Heart right ventricle (tissue), 16 donors: ENCODE measurements around the gene RCC1. TPM values are rescaled to one million over a fixed set of nuclear protein-coding genes. Genes with fewer than 3 reads are reported as not detected.

Experiments
- ATAC-seq, 8 donors: fragments of 200-7000 bp; cut with Tn5 transposase; one replicate each; pipeline ENCODE4 v1.9.1; 2020; ENCODE audit warnings: mild to moderate bottlenecking in 8 of 8, moderate library complexity in 8 of 8, moderate number of reproducible peaks in 1 of 8
- DNase-seq, 2 donors: peaks; one replicate each; pipeline ENCODE4 v3.0.0-alpha.2; 2020
- H3K27ac ChIP-seq, 10 donors: fragments of 200-600 bp; sonication (generic) in 2 of 10; one replicate each; pipeline versions ENCODE4 v1.5.0 to v1.8.0; 2020 to 2022; ENCODE audit warnings: mild to moderate bottlenecking in 3 of 10
- H3K27me3 ChIP-seq, 7 donors: fragments of 200-600 bp; one replicate each; pipeline ENCODE4 v1.8.0; 2021 to 2022; ENCODE audit warnings: mild to moderate bottlenecking in 2 of 7
- H3K36me3 ChIP-seq, 9 donors: fragments of 200-600 bp; sonication (generic) in 1 of 9; one replicate each; pipeline versions ENCODE4 v1.5.0 to v1.8.0; 2020 to 2022; ENCODE audit warnings: mild to moderate bottlenecking in 2 of 9
- H3K4me1 ChIP-seq, 9 donors: fragments of 200-600 bp; sonication (generic) in 1 of 9; one replicate each; pipeline versions ENCODE4 v1.5.0 to v1.8.0; 2020 to 2022; ENCODE audit warnings: mild to moderate bottlenecking in 4 of 9
- H3K4me3 ChIP-seq, 10 donors: fragments of 200-600 bp; sonication (generic) in 2 of 10; one replicate each; pipeline versions ENCODE4 v1.5.0 to v1.8.0; 2020 to 2022; ENCODE audit warnings: mild to moderate bottlenecking in 7 of 10, moderate library complexity in 2 of 10
- H3K9me3 ChIP-seq, 11 donors: fragments of 200-600 bp in 10 of 11; sonication (generic) in 2 of 11; one replicate each; pipeline versions ENCODE4 v1.5.0 to v1.8.0; 2013 to 2022; ENCODE audit warnings: mild to moderate bottlenecking in 2 of 11, control low read depth in 1 of 11, moderate library complexity in 1 of 11
- WGBS, 2 donors: extraction: QIAGEN DNeasy Blood & Tissue Kit; methylation state at CpG; one replicate each; pipeline ENCODE4 v1.1.7; 2013; ENCODE audit warnings: inconsistent platforms in 1 of 2; 5-methylcytosine and 5-hydroxymethylcytosine counted together
- intact Hi-C, 10 donors: fragments of 100-400 bp; cut with DNase I; formaldehyde crosslinking; loops; one replicate each; pipeline versions ENCODE4 v1.11.1 to v1.14.2; 2022
- polyA plus RNA-seq, 2 donors: library from polyadenylated mRNA; stranded (reverse); fragments of 200-250 nt; gene quantifications; one replicate each; pipeline ENCODE4 v1.2.3, GENCODE V29; 2013
- total RNA-seq, 10 donors: library from RNA; stranded (reverse); fragmentation: NEBNext Ultra II Directional in 3 of 10; extraction: Animal tissue kit (Norgen Biotek cat#: 25700) in 3 of 10; gene quantifications; one replicate each; pipeline versions ENCODE4 v1.2.1 to v1.2.4, GENCODE V29; 2021 to 2023
- TF ChIP-seq, protein P1 (sequence below), 9 donors: fragments of 200-600 bp; sonication (generic) in 2 of 9; IDR thresholded peaks; one replicate each; pipeline versions ENCODE4 v1.5.0 to v1.8.0; 2021 to 2022; ENCODE audit warnings: antibody characterized with exemption in 9 of 9, mild to moderate bottlenecking in 5 of 9, moderate library complexity in 1 of 9
- donor health status: Arrhythmogenic right ventricular cardiomyopathy.
- donor health status: ischemic (EF 13 %, LVEDD 7.1; RV severe dilation, severe dysfunction).
- donor health status: healthy with polysubstance abuse.
- donor health status: DM: no; HTN: yes; CAD: no.
- donor health status: DM: no; HTN: no; CAD: no.
- donor health status: ischemic (EF 25% LVEDD 6.9; RV normal size, moderate dysfunction).
- donor health status: ischemic (EF 25% LVEDD 5.7; RV mildly dilated, moderate dysfunction).
- donor health status: healthy.
- donor health status: DM: yes; HTN: yes; CAD: no.
- donor health status: Ischemic cardiomyopathy.
- donor health status: ischemic (EF 35%, LVEDD 5.7; RV mildly dilated, moderate dysfunction).
- donor health status: nonischemic (EF 11% LVEDD 7.7; RV severe dilation, severe dysfunction).
- donor health status: DM: yes; HTN: yes; CAD: no.
- donor health status: PGD.
- donor health status: ischemic (EF 29% LVEDD 5.4; RV normal size, mild dysfunction).
- donor health status: nonischemic (EF 23%, LVEDD 6.1; RV moderate dilation, normal function).

The RCC1 gene
- total and polyA plus RNA-seq, 12 donors, result 2.3 to 17.8 (median 4.1) TPM

DNA sequence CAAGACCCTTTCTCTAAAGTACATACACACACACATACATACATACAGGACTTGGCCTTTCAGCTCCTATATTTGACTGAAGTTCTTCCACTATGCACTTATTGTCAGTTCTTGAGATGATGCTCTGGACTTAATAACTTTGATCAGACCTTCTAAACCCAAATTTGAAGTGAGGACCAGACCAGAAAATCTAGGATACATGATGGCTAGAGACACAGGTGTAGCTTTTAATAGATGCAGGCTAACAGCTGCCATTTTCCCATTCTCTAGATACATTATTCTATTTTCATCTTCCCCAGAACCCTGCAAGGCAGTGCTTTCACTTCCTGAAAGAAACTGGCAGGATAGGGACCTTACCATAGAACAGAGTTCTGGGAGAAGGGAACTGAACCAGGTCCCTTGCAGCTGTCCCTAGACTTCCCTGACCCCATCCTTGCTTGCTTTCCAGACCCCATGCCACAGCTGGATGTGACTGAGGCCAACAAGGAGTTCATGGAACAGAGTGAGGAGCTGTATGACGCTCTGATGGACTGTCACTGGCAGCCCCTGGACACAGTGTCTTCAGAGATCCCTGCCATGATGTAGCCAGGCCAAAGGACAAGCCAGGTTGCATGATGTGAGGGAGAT is 71.3 kb downstream of the RCC1 start:
- 86 to 93% methylated on average over 1 of the region's 1 CpG for WGBS, 2 donors
- Histone ChIP-seq H3K9me3 (no peaks in the 10 kb centered on the region), H3K4me1 (peaks cover 0 to 38% (median 17%) of the 10 kb centered on the region in 9 donors), H3K4me3 (no peak overlapping the region), H3K27ac (peak overlapping the region in 1 of 10 donors; percentile 14), H3K27me3 (no peaks in the 10 kb centered on the region), H3K36me3 (peaks cover 3 to 83% (median 37%) of the 10 kb centered on the region in 9 donors)
- TF ChIP-seq, protein P1, sequence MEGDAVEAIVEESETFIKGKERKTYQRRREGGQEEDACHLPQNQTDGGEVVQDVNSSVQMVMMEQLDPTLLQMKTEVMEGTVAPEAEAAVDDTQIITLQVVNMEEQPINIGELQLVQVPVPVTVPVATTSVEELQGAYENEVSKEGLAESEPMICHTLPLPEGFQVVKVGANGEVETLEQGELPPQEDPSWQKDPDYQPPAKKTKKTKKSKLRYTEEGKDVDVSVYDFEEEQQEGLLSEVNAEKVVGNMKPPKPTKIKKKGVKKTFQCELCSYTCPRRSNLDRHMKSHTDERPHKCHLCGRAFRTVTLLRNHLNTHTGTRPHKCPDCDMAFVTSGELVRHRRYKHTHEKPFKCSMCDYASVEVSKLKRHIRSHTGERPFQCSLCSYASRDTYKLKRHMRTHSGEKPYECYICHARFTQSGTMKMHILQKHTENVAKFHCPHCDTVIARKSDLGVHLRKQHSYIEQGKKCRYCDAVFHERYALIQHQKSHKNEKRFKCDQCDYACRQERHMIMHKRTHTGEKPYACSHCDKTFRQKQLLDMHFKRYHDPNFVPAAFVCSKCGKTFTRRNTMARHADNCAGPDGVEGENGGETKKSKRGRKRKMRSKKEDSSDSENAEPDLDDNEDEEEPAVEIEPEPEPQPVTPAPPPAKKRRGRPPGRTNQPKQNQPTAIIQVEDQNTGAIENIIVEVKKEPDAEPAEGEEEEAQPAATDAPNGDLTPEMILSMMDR (IDR thresholded peaks at IDR 0.05), result no peak
- intact Hi-C loops, result loop anchor here in 2 of 10 donors (10.0 kb wide), 2 partner anchors 332 to 342 kb away; partner anchors contain the start of genes ATP5IF1 (in 1 of the 2) and DNAJC8 (in 1 of the 2)
- ATAC-seq (no peak), DNase-seq (no peak)

DNA sequence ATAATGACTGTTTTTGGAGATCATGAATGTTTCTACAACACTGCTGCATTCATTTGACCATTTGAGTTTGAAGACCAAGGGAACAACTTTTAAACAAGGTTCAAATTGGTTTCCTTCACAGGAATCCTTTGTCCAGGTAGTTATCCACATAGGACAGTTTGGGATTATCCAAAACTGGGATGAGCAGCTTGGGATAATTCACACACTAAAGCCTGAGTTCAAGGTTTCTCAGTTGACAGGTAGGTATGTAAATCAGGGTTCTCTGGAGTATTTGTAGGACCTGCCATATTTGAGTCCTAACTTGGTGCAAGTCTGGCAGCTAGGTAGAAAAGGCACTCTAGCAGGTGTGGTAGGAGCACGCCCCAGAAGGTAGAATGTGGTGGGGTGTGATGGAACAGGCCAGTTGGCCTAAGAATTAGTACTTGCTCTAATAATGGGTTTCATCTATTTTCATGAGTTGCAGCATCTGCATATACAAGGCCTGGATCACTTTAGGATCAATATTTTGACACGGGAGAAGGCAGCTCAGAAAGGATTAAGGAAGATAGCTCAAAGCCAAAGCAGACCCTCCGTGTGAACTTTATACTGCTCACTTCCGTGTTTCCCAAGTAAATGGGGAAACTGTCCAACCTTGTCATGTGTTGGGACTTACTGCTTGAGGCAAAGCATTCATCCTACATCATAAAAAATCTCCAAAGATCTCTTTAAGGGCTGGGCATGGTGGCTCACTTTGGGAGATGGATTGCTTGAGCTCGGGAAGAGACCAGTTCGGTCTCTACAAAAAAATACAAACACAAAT is 72.1 kb downstream of the RCC1 start:
- 82 to 83% methylated on average over 6 of the region's 6 CpGs for WGBS, 2 donors
- Histone ChIP-seq H3K27me3 (no peaks in the 10 kb centered on the region), H3K4me1 (peaks cover 0 to 46% (median 25%) of the 10 kb centered on the region in 9 donors), H3K4me3 (no peak overlapping the region), H3K9me3 (no peaks in the 10 kb centered on the region), H3K27ac (no peak overlapping the region), H3K36me3 (peaks cover 3 to 75% (median 31%) of the 10 kb centered on the region in 9 donors)
- TF ChIP-seq, protein P1 (IDR thresholded peaks at IDR 0.05), result no peak
- ATAC-seq (no peak), DNase-seq (no peak)
- intact Hi-C loops, result loop anchor here in 2 of 10 donors (10.0 kb wide), 2 partner anchors 333 to 343 kb away; partner anchors contain the start of genes ATP5IF1 (in 1 of the 2) and DNAJC8 (in 1 of the 2)

DNA sequence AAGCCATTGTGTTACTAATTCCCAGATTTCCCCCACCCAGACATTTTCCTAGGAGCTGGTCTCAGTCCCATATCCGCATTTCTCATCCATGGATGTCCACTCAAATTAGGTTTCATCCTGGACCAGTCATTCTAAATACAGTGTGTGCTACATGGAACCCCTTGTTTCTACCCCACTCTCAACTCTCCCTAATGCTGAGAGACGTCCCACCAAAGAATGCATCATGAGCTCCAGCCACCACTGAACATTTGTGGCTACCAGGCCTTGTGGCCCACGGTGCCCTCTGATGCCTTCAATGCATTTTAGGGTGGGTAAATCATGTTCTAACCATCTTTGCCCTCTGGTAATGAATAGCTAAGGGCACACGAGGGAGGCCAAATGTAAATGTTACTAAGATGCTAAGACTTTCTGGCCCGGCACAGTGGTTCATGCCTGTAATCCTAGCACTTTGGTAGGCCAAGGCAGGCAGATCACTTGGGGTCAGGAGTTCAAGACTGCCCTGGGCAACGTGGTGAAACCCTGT is 72.9 kb downstream of the RCC1 start:
- no peak for DNase-seq
- TF ChIP-seq, protein P1 (IDR thresholded peaks at IDR 0.05), result no peak
- no peaks in the 10 kb centered on the region for H3K27me3 ChIP-seq
- intact Hi-C loops, result loop anchor here in 2 of 10 donors (10.0 kb wide), 2 partner anchors 334 to 344 kb away; partner anchors contain the start of genes ATP5IF1 (in 1 of the 2) and DNAJC8 (in 1 of the 2)
- H3K27ac ChIP-seq, result peak overlapping the region in 1 of 10 donors; percentile 26
- H3K4me1 ChIP-seq, result peaks cover 0 to 48% (median 26%) of the 10 kb centered on the region in 9 donors
- H3K9me3 ChIP-seq, result no peaks in the 10 kb centered on the region
- H3K36me3 ChIP-seq, result peaks cover 3 to 67% (median 31%) of the 10 kb centered on the region in 9 donors
- 82 to 84% methylated on average over 6 of the region's 6 CpGs for WGBS, 2 donors
- no peak for ATAC-seq
- no peak overlapping the region for H3K4me3 ChIP-seq

DNA sequence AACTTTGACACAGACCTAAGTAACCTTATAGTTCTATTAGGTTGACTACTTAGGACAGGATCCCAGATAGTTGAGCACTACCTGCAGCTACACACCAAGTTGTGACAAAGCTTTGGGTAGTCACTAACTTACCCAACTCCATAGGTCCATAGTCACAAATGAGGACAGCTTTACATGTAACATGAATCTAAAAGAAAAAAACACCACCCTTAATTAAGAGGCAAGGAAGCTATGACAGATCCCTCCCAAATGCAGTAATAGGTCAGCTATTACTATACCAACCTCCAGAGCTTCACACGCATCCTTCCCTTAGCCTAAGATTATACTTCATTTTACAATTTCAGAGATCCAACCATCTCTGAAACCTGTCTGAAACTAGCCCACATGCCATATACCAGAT is 73.6 kb downstream of the RCC1 start:
- peak overlapping the region in 1 of 10 donors; percentile 85 for H3K4me3 ChIP-seq
- H3K4me1 ChIP-seq, result peaks cover 0 to 48% (median 26%) of the 10 kb centered on the region in 9 donors
- WGBS, 2 donors, result 92 to 93% methylated on average over 1 of the region's 1 CpG
- H3K36me3 ChIP-seq, result peaks cover 3 to 62% (median 28%) of the 10 kb centered on the region in 9 donors
- H3K27me3 ChIP-seq, result no peaks in the 10 kb centered on the region
- DNase-seq (no peak), ATAC-seq (no peak)
- H3K9me3 ChIP-seq, result no peaks in the 10 kb centered on the region
- peak overlapping the region in 1 of 10 donors; percentile 26 for H3K27ac ChIP-seq
- intact Hi-C loops, result loop anchor here in 2 of 10 donors (10.0 kb wide), 2 partner anchors 335 to 345 kb away; partner anchors contain the start of genes ATP5IF1 (in 1 of the 2) and DNAJC8 (in 1 of the 2)
- TF ChIP-seq, protein P1 (IDR thresholded peaks at IDR 0.05), result no peak
